ENCODE results near the gene PPP1R12B. TPM values are rescaled to one million over a fixed set of nuclear protein-coding genes. Genes with fewer than 3 reads are reported as not detected.

The PPP1R12B gene
- total RNA-seq = 11.5 and 11.6 TPM in 2 replicates
- polyA plus RNA-seq = 8.4 and 9.0 TPM in 2 replicates
- 2.8 and 5.0 TPM in 2 replicates for polyA plus RNA-seq (2011; cell fraction: cytosol; rRNA removed)
- polyA plus RNA-seq (2011; cell fraction: nucleus; rRNA removed) = 30.8 and 33.9 TPM in 2 replicates
- polyA plus RNA-seq (2012) = 1.6 and 2.7 TPM in 2 replicates
- 66.2 and 89.1 TPM in 2 replicates for polyA minus RNA-seq
- 20.6 TPM for polyA minus RNA-seq (2011; cell fraction: cytosol; rRNA and poly(A)+ RNA removed)
- 107 and 125 TPM in 2 replicates for polyA minus RNA-seq (2011; cell fraction: nucleus; rRNA and poly(A)+ RNA removed)
- Bru-seq, nascent RNA = percentile 68 among the genes with signal in this experiment
- BruChase-seq, experiment 1, labeled RNA remaining after a 6-hour chase = percentile 60 among the genes with signal in this experiment
- percentile 62 among the genes with signal in this experiment for BruChase-seq, experiment 2, labeled RNA remaining after a 2-hour chase
- long read RNA-seq, partial matches to known transcripts = 0 of 3 reads
- long read RNA-seq, other reads (novel, unspliced or antisense) = 3 of 3 reads

GRCh38 chr1:202348509-202349205, at the start of gene PPP1R12B:
Gene PPP1R12B, plus strand, starts transcription at chr1:202348699. Its CDS starts 153 bp downstream, at chr1:202348852.
- peak; percentile 94 for FAIRE-seq
- ChIA-PET POLR2A (no interaction called here), CTCF (interaction anchor here (1.4 to 4.2 kb wide), 3 partner anchors 155 to 371 kb away, joined by 3 to 14 read pairs (median 4); partner anchors contain the start of gene LGR6)

GRCh38 chr1:202302166-202302565, 46.3 kb upstream of the PPP1R12B start:
- TF ChIP-seq FOS (IDR thresholded peaks at IDR 0.05; ENCODE audit: borderline replicate concordance, insufficient read depth, low read length) = no peak
- no peak for TF ChIP-seq EZH2 (IDR thresholded peaks at IDR 0.05; ENCODE audit: borderline replicate concordance, low read depth, low read length, severe bottlenecking)
- no peak for TF ChIP-seq MYC (IDR thresholded peaks at IDR 0.05; ENCODE audit: low read depth, low read length)
- TF ChIP-seq POLR2A (IDR thresholded peaks at IDR 0.05; ENCODE audit: low read depth, low read length) = no peak
- no peak for TF ChIP-seq JUN (IDR thresholded peaks at IDR 0.05; ENCODE audit: borderline replicate concordance, insufficient read depth, insufficient read length, low read depth)
- no peak for TF ChIP-seq CTCF (IDR thresholded peaks at IDR 0.05; ENCODE audit: extremely low read depth in 1 of 2, insufficient read depth in 1 of 2, low read depth in 1 of 2, low read length in 2 of 2)
- no peak for TF ChIP-seq POLR2AphosphoS5 (IDR thresholded peaks at IDR 0.05; ENCODE audit: insufficient read depth, low read depth, low read length)
- no peak for TF ChIP-seq GATA2 (IDR thresholded peaks at IDR 0.05; ENCODE audit: insufficient read depth, insufficient read length, low read depth, low read length)
- no peak for TF ChIP-seq MAX (IDR thresholded peaks at IDR 0.05; ENCODE audit: insufficient read depth, insufficient read length)
- BruUV-seq (replicated peaks) = no TSS peak

More at GRCh38 chr1:202348509-202349205, at the start of gene PPP1R12B:
- TSS peak; percentile 75 for BruUV-seq (replicated peaks)
- TF ChIP-seq POLR2AphosphoS5 (IDR thresholded peaks at IDR 0.05; ENCODE audit: insufficient read depth, low read depth, low read length) = peak; percentile 69
- no peak for TF ChIP-seq JUN (IDR thresholded peaks at IDR 0.05; ENCODE audit: borderline replicate concordance, insufficient read depth, insufficient read length, low read depth)
- peak; percentile 71 for TF ChIP-seq POLR2A (IDR thresholded peaks at IDR 0.05; ENCODE audit: low read depth, low read length)
- peak; percentile 11 for TF ChIP-seq MAX (IDR thresholded peaks at IDR 0.05; ENCODE audit: insufficient read depth, insufficient read length)
- intact Hi-C loops (cut with micrococcal nuclease) (loop anchor here (5.0 to 10.0 kb wide), 2 partner anchors 114 to 616 kb away; partner anchors contain the start of gene CYB5R1), dilution Hi-C loops (cut with MboI; ENCODE audit: extremely low pct_ligation_motif_present, low sequenced_read_pairs) (no loop called here)
- Histone ChIP-seq H3K4me3 (replicated peaks in 1 of 3; ENCODE audit: insufficient read depth in 1 of 3, low read depth in 1 of 3, low read length in 3 of 3) (peak within 1 kb of the TSS; percentile 44 to 75 (median 55)), H3K79me2 (ENCODE audit: control insufficient read depth, insufficient read depth, low read length) (peaks cover 7% of the 10 kb centered on the region), H3K27me3 (ENCODE audit: control insufficient read depth in 2 of 2, insufficient read depth in 2 of 2, low read length in 2 of 2) (no peaks in the 10 kb centered on the region), H3K27ac (ENCODE audit: insufficient read depth, low read depth, low read length) (peak within 1 kb of the TSS; percentile 52), H3K9me1 (replicated peaks; ENCODE audit: control insufficient read depth, extremely low read depth, insufficient read depth, low read length) (no peaks in the 10 kb centered on the region), H3K36me3 (ENCODE audit: control insufficient read depth in 2 of 2, extremely low read depth in 1 of 2, insufficient read depth in 2 of 2, low read length in 2 of 2) (no peaks in the 10 kb centered on the region), H3K4me2 (ENCODE audit: insufficient read depth, low read length) (peak within 1 kb of the TSS; percentile 92), H3K9me3 (replicated peaks; ENCODE audit: control insufficient read depth, insufficient read depth, low read length) (no peaks in the 10 kb centered on the region), H3K4me1 (ENCODE audit: control insufficient read depth, extremely low read depth, insufficient read depth, low read length) (peaks cover 7% of the 10 kb centered on the region), H3K9ac (replicated peaks; ENCODE audit: extremely low read depth, insufficient read depth, low read length) (peak within 1 kb of the TSS; percentile 81), H4K20me1 (replicated peaks; ENCODE audit: control insufficient read depth, extremely low read depth, insufficient read depth, low read length) (no peaks in the 10 kb centered on the region), H2AFZ (ENCODE audit: low read depth, low read length) (peak within 1 kb of the TSS; percentile 68)
- DNase-seq (ENCODE audit: low read depth, low spot score) = peak; percentile 99

More at GRCh38 chr1:202302166-202302565, 46.3 kb upstream of the PPP1R12B start:
- H3K4me1 ChIP-seq (ENCODE audit: control insufficient read depth, extremely low read depth, insufficient read depth, low read length) = no peaks in the 10 kb centered on the region
- H3K27me3 ChIP-seq (ENCODE audit: control insufficient read depth in 2 of 2, insufficient read depth in 2 of 2, low read length in 2 of 2) = no peaks in the 10 kb centered on the region
- no peak for DNase-seq (ENCODE audit: low read depth, low spot score)
- H4K20me1 ChIP-seq (replicated peaks; ENCODE audit: control insufficient read depth, extremely low read depth, insufficient read depth, low read length) = no peaks in the 10 kb centered on the region
- FAIRE-seq = no peak
- no peaks in the 10 kb centered on the region for H3K79me2 ChIP-seq (ENCODE audit: control insufficient read depth, insufficient read depth, low read length)
- H3K4me2 ChIP-seq (ENCODE audit: insufficient read depth, low read length) = no peak overlapping the region
- no peaks in the 10 kb centered on the region for H3K36me3 ChIP-seq (ENCODE audit: control insufficient read depth in 2 of 2, extremely low read depth in 1 of 2, insufficient read depth in 2 of 2, low read length in 2 of 2)
- ChIA-PET POLR2A (no interaction called here), CTCF (interaction anchor here (1.9 kb wide), 1 partner anchor 28 kb away, joined by 8 read pairs; no protein-coding TSS in a partner anchor)
- no peak overlapping the region for H3K9ac ChIP-seq (replicated peaks; ENCODE audit: extremely low read depth, insufficient read depth, low read length)
- H3K4me3 ChIP-seq (replicated peaks in 1 of 3; ENCODE audit: insufficient read depth in 1 of 3, low read depth in 1 of 3, low read length in 3 of 3) = no peak overlapping the region
- H3K9me3 ChIP-seq (replicated peaks; ENCODE audit: control insufficient read depth, insufficient read depth, low read length) = no peaks in the 10 kb centered on the region
- no peak overlapping the region for H2AFZ ChIP-seq (ENCODE audit: low read depth, low read length)
- intact Hi-C loops (cut with micrococcal nuclease) (no loop called here), dilution Hi-C loops (cut with MboI; ENCODE audit: extremely low pct_ligation_motif_present, low sequenced_read_pairs) (loop anchor here (25.0 kb wide), 1 partner anchor 90 kb away; no protein-coding TSS in a partner anchor)
- H3K27ac ChIP-seq (ENCODE audit: insufficient read depth, low read depth, low read length) = no peak overlapping the region
- H3K9me1 ChIP-seq (replicated peaks; ENCODE audit: control insufficient read depth, extremely low read depth, insufficient read depth, low read length) = no peaks in the 10 kb centered on the region
